K562 (cell line): ENCODE data around the gene ADAMTS1. TPM values are rescaled to one million over a fixed set of nuclear protein-coding genes. Genes with fewer than 3 reads are reported as not detected.

Experiments
- ATAC-seq: fragments of 200-7000 bp; cut with Tn5 transposase; 3 replicates; pipeline ENCODE4 v1.9.1; 2020; ENCODE audit warnings: moderate library complexity
- Bru-seq: library from RNA; stranded (reverse); fragments of 400-500 nt; gene quantifications from one replicate; lab custom pipeline; 2021; lab: Mats Ljungman, UMichigan
- BruChase-seq, 2 experiments: library from RNA; stranded (reverse); fragments of 400-500 nt; gene quantifications; one replicate each; lab custom pipeline; 2021; lab: Mats Ljungman, UMichigan
- BruUV-seq: library from RNA; stranded (reverse); fragments of 400-500 nt; replicated peaks from 2 replicates; lab custom pipeline; 2021; lab: Mats Ljungman, UMichigan
- CTCF ChIA-PET: fragments of 300-600 bp; formaldehyde crosslinking; extraction: SDS; loops from one replicate; lab custom pipeline; 2021; ENCODE audit warnings: low intra/inter-chr PET ratio; lab: Yijun Ruan, JAX
- POLR2A ChIA-PET: fragments of 300-600, 350-650 bp; sonication (Branson Sonifier 250); formaldehyde crosslinking; extraction: SDS; loops from one replicate; lab custom pipeline; 2021; ENCODE audit warnings: antibody characterized with exemption, inconsistent platforms; lab: Yijun Ruan, JAX
- DNase-seq, 4 experiments: peaks; one replicate each; pipeline versions ENCODE4 v3.0.0 to v3.0.0-alpha.2; 2011 to 2018; ENCODE audit warnings: low spot score in 3 of 4, mixed read lengths in 3 of 4; ENCODE audit errors: extremely low read depth in 1 of 4
- FAIRE-seq: peaks from 2 replicates; lab custom pipeline; 2011; peaks lifted over from hg19 to GRCh38; lab: Jason Lieb, UNC
- H2AFZ ChIP-seq: 2 replicates; pipeline ENCODE4 v1.6.0; 2011; ENCODE audit warnings: low read depth, low read length, control low read depth, inconsistent platforms
- H3K27ac ChIP-seq: fragments of 200-600 bp; 3 replicates; pipeline ENCODE4 v1.8.0; 2011; ENCODE audit warnings: low read depth, mild to moderate bottlenecking, control low read depth, inconsistent platforms, low read length, moderate library complexity, mixed read lengths; ENCODE audit errors: extremely low read depth
- H3K27me3 ChIP-seq, 2 experiments: fragments of 300-600 bp in 1 of 2; 2 replicates in 1 of 2; 3 replicates in 1 of 2; pipeline versions ENCODE4 v1.6.0 to v1.8.0; 2011; ENCODE audit warnings: inconsistent platforms in 2 of 2, low read length in 2 of 2, mild to moderate bottlenecking in 1 of 2, mixed read lengths in 1 of 2, moderate library complexity in 1 of 2; ENCODE audit not compliant: control insufficient read depth in 2 of 2, insufficient read depth in 2 of 2
- H3K36me3 ChIP-seq: fragments of 300-600 bp; 3 replicates; pipeline ENCODE4 v1.8.0; 2011; ENCODE audit warnings: mild to moderate bottlenecking, low read length, inconsistent platforms; ENCODE audit not compliant: control insufficient read depth, insufficient read depth
- H3K4me1 ChIP-seq, 2 experiments: fragments of 200-600 bp in 1 of 2; replicated peaks in 1 of 2; 2 replicates in 1 of 2; 3 replicates in 1 of 2; pipeline versions ENCODE4 v1.5.1 to v1.8.0; 2011; ENCODE audit warnings: inconsistent platforms in 2 of 2, low read length in 2 of 2, mild to moderate bottlenecking in 1 of 2, mixed read lengths in 1 of 2, moderate library complexity in 1 of 2; ENCODE audit not compliant: control insufficient read depth in 2 of 2, insufficient read depth in 2 of 2
- H3K4me2 ChIP-seq: 2 replicates; pipeline ENCODE4 v1.6.1; 2011; ENCODE audit warnings: low read length, control low read depth, inconsistent platforms, mixed read lengths; ENCODE audit not compliant: insufficient read depth
- H3K4me3 ChIP-seq: fragments of 200-600 bp; sonication (generic), shearing (Covaris generic); 2 replicates; pipeline ENCODE4 v1.5.1; 2016; ENCODE audit warnings: control low read depth, inconsistent platforms
- H3K79me2 ChIP-seq: fragments of 200-600 bp; 3 replicates; pipeline ENCODE4 v1.8.0; 2011; ENCODE audit warnings: low read length, inconsistent platforms; ENCODE audit not compliant: control insufficient read depth, insufficient read depth
- H3K9ac ChIP-seq, 2 experiments: 2 replicates each; pipeline versions ENCODE4 v1.6.0 to v1.6.1; 2011; ENCODE audit warnings: low read depth in 2 of 2, low read length in 2 of 2, control low read depth in 1 of 2, inconsistent platforms in 1 of 2, mild to moderate bottlenecking in 1 of 2, mixed read lengths in 1 of 2; ENCODE audit not compliant: insufficient read depth in 1 of 2
- H3K9me1 ChIP-seq: one replicate; pipeline ENCODE4 v1.6.0; 2011; ENCODE audit warnings: inconsistent platforms, mild to moderate bottlenecking, low read length, moderate library complexity; ENCODE audit not compliant: control insufficient read depth, insufficient read depth
- H3K9me3 ChIP-seq: replicated peaks from 2 replicates; pipeline ENCODE4 v1.5.1; 2011; ENCODE audit warnings: low read depth, low read length, inconsistent platforms; ENCODE audit not compliant: control insufficient read depth, insufficient read depth
- H4K20me1 ChIP-seq: replicated peaks from 2 replicates; pipeline ENCODE4 v1.6.1; 2011; ENCODE audit warnings: low read length, inconsistent platforms, mixed read lengths; ENCODE audit not compliant: control insufficient read depth, insufficient read depth
- ATF7 ChIP-seq: fragments of 450-650 bp; IDR thresholded peaks from 2 replicates; pipeline ENCODE4 v1.7.1; 2014; ENCODE audit warnings: mild to moderate bottlenecking, moderate library complexity
- BACH1 ChIP-seq: fragments of 200-800 bp; sonication (Bioruptor generic); IDR thresholded peaks from 2 replicates; pipeline ENCODE4 v1.6.1; 2016; ENCODE audit warnings: missing genetic modification characterization, missing compliant biosample characterization
- CXXC5 ChIP-seq: fragments of 250-450 bp; sonication (Bioruptor Pico); IDR thresholded peaks from 2 replicates; pipeline ENCODE4 v1.8.0; 2022; ENCODE audit warnings: inconsistent platforms, mild to moderate bottlenecking, moderate library complexity
- E2F6 ChIP-seq, 2 experiments: IDR thresholded peaks; 2 replicates each; pipeline ENCODE4 v1.6.1; 2011; ENCODE audit warnings: borderline replicate concordance in 1 of 2, control low read depth in 1 of 2, low read depth in 1 of 2, low read length in 1 of 2, mild to moderate bottlenecking in 1 of 2, mixed read lengths in 1 of 2, moderate library complexity in 1 of 2; ENCODE audit not compliant: insufficient read depth in 1 of 2, insufficient read length in 1 of 2, poor library complexity in 1 of 2, severe bottlenecking in 1 of 2; ENCODE audit errors: extremely low read depth in 1 of 2
- ETV6 ChIP-seq, 3 experiments: fragments of 150-350 bp in 1 of 3; sonication (generic) in 1 of 3; formaldehyde crosslinking in 1 of 3; IDR thresholded peaks; 2 replicates each; pipeline versions ENCODE4 v1.6.1 to v1.8.0; 2014 to 2022; ENCODE audit warnings: borderline replicate concordance in 2 of 3, low read depth in 2 of 3, antibody characterized with exemption in 1 of 3, low read length in 1 of 3, mild to moderate bottlenecking in 1 of 3, missing genetic modification reagents in 1 of 3
- HMG20B ChIP-seq: fragments of 250-450 bp; sonication (Bioruptor Pico); IDR thresholded peaks from 2 replicates; pipeline ENCODE4 v1.5.0; 2021; ENCODE audit warnings: mild to moderate bottlenecking
- NUFIP1 ChIP-seq: fragments of 450-650 bp; IDR thresholded peaks from 2 replicates; pipeline ENCODE4 v1.6.1; 2018; ENCODE audit not compliant: partially characterized antibody
- TFAM ChIP-seq: fragments of 250-450 bp; sonication (Bioruptor Pico); conservative IDR thresholded peaks from 2 replicates; pipeline ENCODE4 v1.5.0; 2021; ENCODE audit warnings: mild to moderate bottlenecking, moderate library complexity
- ZNF717 ChIP-seq: fragments of 250-450 bp; sonication (Bioruptor Pico); IDR thresholded peaks from 2 replicates; pipeline ENCODE4 v1.5.0; 2021
- WGBS: fragments of 100-300 bp; shearing (Covaris generic); methylation state at CpG from one replicate; pipeline ENCODE4 v1.1.6; 2016; ENCODE audit warnings: low coverage, mixed read lengths; ENCODE audit not compliant: insufficient coverage; ENCODE audit errors: missing lambda C conversion rate; 5-methylcytosine and 5-hydroxymethylcytosine counted together
- in situ Hi-C: fragments of 300-500 bp; cut with MboI; formaldehyde crosslinking; loops from 4 replicates; pipeline ENCODE4 v1.15.0; 2018; ENCODE audit warnings: inconsistent platforms, mixed read lengths
- intact Hi-C: fragments of 100-400 bp; cut with micrococcal nuclease; formaldehyde crosslinking; loops from 2 replicates; pipeline ENCODE4 v1.14.2; 2022
- long read RNA-seq, 3 experiments: library from polyadenylated mRNA in 2 of 3; library from RNA in 1 of 3; unstranded in 2 of 3; stranded (forward) in 1 of 3; transcript quantifications; one replicate each; pipeline ENCODE4 v2.0.0, GENCODE V29; 2019 to 2022
- polyA minus RNA-seq, 3 experiments: library from RNA; depleted of rRNA, polyadenylated mRNA; stranded (reverse); fragments of >200 nt; gene quantifications; 2 replicates each; pipeline ENCODE4 v1.2.3, GENCODE V29; 2011
- polyA plus RNA-seq, 8 experiments: library from polyadenylated mRNA; depleted of rRNA in 4 of 8; stranded (reverse) in 5 of 8; unstranded in 3 of 8; fragments of >200 nt; fragmentation: Nextera tagmentation in 2 of 8; fragmentation: Illumina TruSeq in 1 of 8; extraction: Ambion mirVana in 2 of 8; extraction: Trizol in 1 of 8; gene quantifications; 2 replicates each; pipeline versions ENCODE4 v1.2.1 to v1.2.3, GENCODE V29; 2011 to 2014; ENCODE audit warnings: inconsistent platforms in 1 of 8, missing spikeins in 1 of 8
- total RNA-seq, 7 experiments: library from RNA; depleted of rRNA in 6 of 7; stranded (reverse); fragments of >200 nt in 6 of 7; fragmentation: Illumina TruSeq in 2 of 7; extraction: Trizol in 2 of 7; gene quantifications; 2 replicates each; pipeline versions ENCODE4 v1.2.1 to v1.2.3, GENCODE V29; 2011 to 2021; ENCODE audit warnings: low replicate concordance in 1 of 7
- TF ChIP-seq, protein P1 (sequence below): sonication (generic); formaldehyde crosslinking; IDR thresholded peaks from 2 replicates; pipeline ENCODE4 v1.8.0; 2022; ENCODE audit warnings: mild to moderate bottlenecking, low read depth, missing genetic modification reagents
- TF ChIP-seq, protein P2 (sequence below): sonication (generic); formaldehyde crosslinking; IDR thresholded peaks from 2 replicates; pipeline ENCODE4 v1.8.1; 2023; ENCODE audit warnings: mild to moderate bottlenecking, missing genetic modification reagents, moderate library complexity

ADAMTS1 gene
- not detected in 2 replicates for total RNA-seq (2011; cell fraction: chromatin; rRNA removed; ENCODE audit: low replicate concordance)
- total RNA-seq (2011; cell fraction: nucleolus; rRNA removed), result under 0.01 TPM in 1 of 2 replicates, not detected in the other
- not detected in 2 replicates for total RNA-seq (2011; cell fraction: nucleoplasm; rRNA removed)
- total RNA-seq (2014; rRNA removed) (not detected in 2 replicates), total RNA-seq (2014; rRNA removed; fragmentation: Illumina TruSeq; extraction: Trizol) (not detected in 2 replicates), total RNA-seq (2015; rRNA removed; fragmentation: Illumina TruSeq; extraction: Trizol) (not detected in 2 replicates), total RNA-seq (2021) (0.34 and 0.58 TPM in 2 replicates), polyA plus RNA-seq (2011; rRNA removed) (0.01 TPM in 1 of 2 replicates, not detected in the other), polyA plus RNA-seq (2014; fragmentation: Illumina TruSeq; extraction: Trizol) (not detected in 2 replicates), polyA plus RNA-seq (2014; fragmentation: Nextera tagmentation; extraction: Ambion mirVana) (not detected), polyA plus RNA-seq (2014; rRNA removed) (not detected in 2 replicates), polyA minus RNA-seq (2011; rRNA and poly(A)+ RNA removed) (0.06 TPM in 1 of 2 replicates, not detected in the other), Bru-seq, nascent RNA (percentile 30 among the genes with signal in this experiment), BruChase-seq, experiment 1, labeled RNA remaining after a 2-hour chase (percentile 37 among the genes with signal in this experiment), BruChase-seq, experiment 2, labeled RNA remaining after a 6-hour chase (percentile 39 among the genes with signal in this experiment)
- polyA plus RNA-seq (2011; cell fraction: cytosol; rRNA removed), result 0.01 TPM in 1 of 2 replicates, not detected in the other
- not detected in 2 replicates for polyA plus RNA-seq (2011; cell fraction: nucleus; rRNA removed)
- polyA plus RNA-seq (2012), result not detected in 2 replicates
- 10.1 and 15.2 TPM in 2 replicates for polyA minus RNA-seq (2011; cell fraction: cytosol; rRNA and poly(A)+ RNA removed)
- polyA minus RNA-seq (2011; cell fraction: nucleus; rRNA and poly(A)+ RNA removed), result 1.8 and 3.8 TPM in 2 replicates
- long read RNA-seq, experiment 1, result 0 reads
- long read RNA-seq, experiment 2, result 0 reads
- long read RNA-seq, experiment 3, result 0 reads

- FAIRE-seq (no peak), ATAC-seq (peak; percentile 40; the same call in 2 of the 3 replicates), DNase-seq (no peak)
- Histone ChIP-seq H3K27me3 (no peaks in the 10 kb centered on the region), H3K79me2 (no peaks in the 10 kb centered on the region), H3K9ac (no peak within 1 kb of the TSS), H2AFZ (no peak within 1 kb of the TSS), H3K4me2 (no peak within 1 kb of the TSS), H3K36me3 (no peaks in the 10 kb centered on the region), H3K9me3 (no peaks in the 10 kb centered on the region), H4K20me1 (no peaks in the 10 kb centered on the region), H3K27ac (no peak within 1 kb of the TSS), H3K4me1 (no peaks in the 10 kb centered on the region; a peak in 1 of 5 replicates), H3K9me1 (no peaks in the 10 kb centered on the region), H3K4me3 (no peak within 1 kb of the TSS)
- WGBS, result 25% methylated on average over 31 of the region's 56 CpGs
- ChIA-PET POLR2A (interaction anchor here (0.9 kb wide), 1 partner anchor 1900 kb away, joined by 5 read pairs; no protein-coding TSS in a partner anchor), CTCF (no interaction called here)
- intact Hi-C loops, result loop anchor here (5.0 kb wide), 1 partner anchor 957 kb away; no protein-coding TSS in a partner anchor
- in situ Hi-C loops, result loop anchor here (5.0 kb wide), 2 partner anchors 857 to 1902 kb away; no protein-coding TSS in a partner anchor
- BruUV-seq, result no TSS peak
- TF ChIP-seq E2F6 (IDR thresholded peaks at IDR 0.05; ENCODE audit: borderline replicate concordance in 1 of 2, extremely low read depth in 1 of 2, insufficient read depth in 1 of 2, insufficient read length in 1 of 2, low read depth in 1 of 2, low read length in 1 of 2, poor library complexity in 1 of 2, severe bottlenecking in 1 of 2), result no peak
- TF ChIP-seq CXXC5 (CRISPR knock-in tag), result no peak
- no peak for TF ChIP-seq HMG20B
- TF ChIP-seq, protein P1, sequence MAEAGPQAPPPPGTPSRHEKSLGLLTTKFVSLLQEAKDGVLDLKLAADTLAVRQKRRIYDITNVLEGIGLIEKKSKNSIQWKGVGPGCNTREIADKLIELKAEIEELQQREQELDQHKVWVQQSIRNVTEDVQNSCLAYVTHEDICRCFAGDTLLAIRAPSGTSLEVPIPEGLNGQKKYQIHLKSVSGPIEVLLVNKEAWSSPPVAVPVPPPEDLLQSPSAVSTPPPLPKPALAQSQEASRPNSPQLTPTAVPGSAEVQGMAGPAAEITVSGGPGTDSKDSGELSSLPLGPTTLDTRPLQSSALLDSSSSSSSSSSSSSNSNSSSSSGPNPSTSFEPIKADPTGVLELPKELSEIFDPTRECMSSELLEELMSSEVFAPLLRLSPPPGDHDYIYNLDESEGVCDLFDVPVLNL, result no peak
- no peak for TF ChIP-seq ZNF717 (CRISPR knock-in tag)
- no peak for TF ChIP-seq NUFIP1
- no peak for TF ChIP-seq TFAM (CRISPR knock-in tag)
- TF ChIP-seq, protein P2, sequence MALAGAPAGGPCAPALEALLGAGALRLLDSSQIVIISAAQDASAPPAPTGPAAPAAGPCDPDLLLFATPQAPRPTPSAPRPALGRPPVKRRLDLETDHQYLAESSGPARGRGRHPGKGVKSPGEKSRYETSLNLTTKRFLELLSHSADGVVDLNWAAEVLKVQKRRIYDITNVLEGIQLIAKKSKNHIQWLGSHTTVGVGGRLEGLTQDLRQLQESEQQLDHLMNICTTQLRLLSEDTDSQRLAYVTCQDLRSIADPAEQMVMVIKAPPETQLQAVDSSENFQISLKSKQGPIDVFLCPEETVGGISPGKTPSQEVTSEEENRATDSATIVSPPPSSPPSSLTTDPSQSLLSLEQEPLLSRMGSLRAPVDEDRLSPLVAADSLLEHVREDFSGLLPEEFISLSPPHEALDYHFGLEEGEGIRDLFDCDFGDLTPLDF (CRISPR knock-in tag), result no peak
- no peak for TF ChIP-seq ATF7
- TF ChIP-seq BACH1 (tag), result no peak
- TF ChIP-seq ETV6 (IDR thresholded peaks at IDR 0.05; ENCODE audit: borderline replicate concordance in 1 of 2, low read depth in 2 of 2, low read length in 1 of 2), result no peak
- no peak for TF ChIP-seq ETV6 (CRISPR knock-in tag; IDR thresholded peaks at IDR 0.05; ENCODE audit: borderline replicate concordance)
These were observed at the start of gene ADAMTS1 for GRCh38 chr21:26845066-26845758. Gene ADAMTS1 (minus strand): TSS chr21:26845409. CDS start chr21:26844954, 455 bp downstream.
